GM12801 (cell line): ENCODE measurements around the gene CENPT.

Source experiments
- CTCF ChIP-seq: IDR thresholded peaks from one replicate; pipeline ENCODE4 v1.5.1; 2011; ENCODE audit warnings: control low read depth; ENCODE audit not compliant: insufficient read length; ENCODE audit errors: extremely low read depth

Gene CENPT

GRCh38 chr16:67847064-67847861 lies at the start of gene CENPT:
TSS of gene CENPT (minus strand) at chr16:67847693. CDS start at chr16:67833859, 13,834 bp downstream.
- TF ChIP-seq CTCF, result no peak

- TF ChIP-seq CTCF, result no peak
Measured at GRCh38 chr16:67897231-67897630, 49.7 kb upstream of the CENPT start.

- TF ChIP-seq CTCF, result no peak
Measured at GRCh38 chr16:67893743-67894399, 46.4 kb upstream of the CENPT start.

- TF ChIP-seq CTCF, result no peak
Measured at GRCh38 chr16:67892899-67893742, 45.6 kb upstream of the CENPT start, which contains the start of gene PSKH1. TSS of gene PSKH1 (plus strand) at chr16:67893254. CDS start at chr16:67908750, 15,496 bp downstream.

GRCh38 chr16:67892375-67892774 lies 44.9 kb upstream of the CENPT start:
- no peak for TF ChIP-seq CTCF

GRCh38 chr16:67888331-67888730 lies 40.8 kb upstream of the CENPT start:
- no peak for TF ChIP-seq CTCF

- TF ChIP-seq CTCF, result no peak
Measured at GRCh38 chr16:67886387-67886786, 38.9 kb upstream of the CENPT start.
